Renal cortical epithelial cell (primary cell): ENCODE measurements around the gene ADAM12. TPM values are rescaled to one million over a fixed set of nuclear protein-coding genes. Genes with fewer than 3 reads are reported as not detected.
A peak's percentile ranks its signal among the peaks of the same experiment; 100 is the strongest.

Source experiments
- DNase-seq: peaks from one replicate; pipeline ENCODE4 v3.0.0-alpha.2; 2011; ENCODE audit warnings: low read depth
- total RNA-seq: library from RNA; depleted of rRNA; stranded (reverse); fragments of >200 nt; gene quantifications from 2 replicates; pipeline ENCODE4 v1.2.3, GENCODE V29; 2014

ADAM12 gene
- total RNA-seq, 1 donor from 2014 or later: 19.4 TPM

- no peak for DNase-seq
Measured at GRCh38 chr10:126083009-126083408, 305.3 kb downstream of the ADAM12 start.

DNA sequence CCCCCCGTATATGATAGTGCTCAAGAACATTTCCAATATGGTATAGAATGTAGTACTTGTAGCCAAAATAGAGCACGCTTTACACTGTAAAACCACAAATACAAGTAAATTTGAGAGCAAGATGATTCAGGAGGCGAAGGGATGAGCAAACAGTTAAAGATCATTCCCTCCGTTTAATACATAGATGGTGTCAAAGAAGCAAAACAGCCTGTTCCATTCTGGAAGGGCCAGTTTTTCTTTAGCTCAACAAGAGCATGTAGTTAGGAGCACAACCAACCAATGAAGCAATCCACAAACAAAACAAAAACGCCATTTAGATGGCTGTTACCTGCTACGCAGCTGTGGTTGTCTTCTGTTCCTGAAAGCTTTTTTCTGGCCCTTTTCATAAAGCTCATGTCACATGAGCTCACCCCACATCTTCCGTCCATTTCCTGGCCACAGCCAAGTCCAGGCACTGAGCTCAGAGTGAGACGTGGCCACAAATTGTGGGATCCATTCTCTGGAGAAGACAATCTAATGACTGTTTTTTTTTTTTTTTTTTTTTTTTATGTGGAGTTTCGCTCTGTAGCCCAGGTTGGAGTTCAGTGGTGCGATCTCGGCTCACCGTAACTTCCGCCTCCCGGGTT lies 306.3 kb downstream of the ADAM12 start:
- DNase-seq: no peak

- peak; percentile 71 for DNase-seq
Measured at GRCh38 chr10:126080879-126081411, 307.3 kb downstream of the ADAM12 start.

- no peak for DNase-seq
Measured at GRCh38 chr10:126080291-126080825, 307.9 kb downstream of the ADAM12 start.

DNA sequence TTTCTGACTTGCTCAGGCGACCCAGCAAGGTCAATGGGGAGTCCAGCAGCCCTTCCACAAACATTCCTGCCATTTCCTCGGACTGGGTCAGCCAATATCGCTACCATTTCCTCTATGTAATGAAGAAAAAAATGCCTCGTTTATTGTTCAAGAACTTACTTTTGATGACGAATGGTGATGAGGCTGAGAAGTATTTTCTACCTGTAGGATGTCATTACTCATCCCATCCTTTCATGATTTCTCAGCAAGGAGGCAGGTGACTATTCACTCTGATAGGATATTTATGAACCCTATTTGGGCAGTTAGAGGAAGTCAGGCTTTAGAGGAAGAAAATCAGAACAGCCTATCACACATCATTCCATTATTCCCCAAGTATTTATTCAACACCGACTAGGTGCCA lies 313.3 kb downstream of the ADAM12 start:
- DNase-seq: no peak

- DNase-seq: no peak
Measured at GRCh38 chr10:126074291-126074690, 314.0 kb downstream of the ADAM12 start.

DNA sequence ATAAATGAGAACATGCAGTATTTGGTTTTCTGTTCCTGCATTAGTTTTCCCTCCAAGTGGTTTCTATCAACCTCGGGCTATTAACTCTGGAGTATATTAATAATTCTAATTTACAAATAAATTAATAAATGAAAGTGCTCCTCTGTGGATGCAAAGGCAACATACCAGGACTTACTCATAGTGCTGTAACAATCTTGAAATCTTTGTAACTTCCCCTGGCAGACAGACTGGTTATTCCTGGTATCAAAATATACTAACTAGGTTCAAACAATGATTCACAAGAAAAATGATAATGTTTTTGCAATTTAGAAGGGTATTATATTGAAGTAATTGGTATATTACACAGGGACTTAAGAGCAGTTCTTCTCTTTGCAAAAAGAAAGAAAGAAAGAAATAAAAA lies 314.7 kb downstream of the ADAM12 start:
- no peak for DNase-seq

DNA sequence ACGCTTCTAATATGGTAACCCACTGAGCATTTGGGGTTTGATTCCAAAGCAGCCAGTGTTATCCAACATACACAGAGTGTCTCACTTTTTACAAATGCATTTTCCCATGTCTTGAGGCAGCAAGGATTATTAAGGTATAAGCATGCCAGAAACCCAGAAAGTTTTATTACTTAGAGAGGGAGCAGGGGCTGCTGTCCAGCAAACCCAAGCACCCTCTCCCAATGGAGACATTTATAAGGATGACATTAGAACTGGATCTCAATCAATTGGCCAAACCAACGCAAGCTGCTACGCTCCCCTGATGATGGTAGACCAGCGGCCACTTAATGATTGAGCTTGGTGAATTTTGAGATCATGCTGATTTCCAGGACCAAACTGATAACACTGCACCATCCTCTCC lies 315.7 kb downstream of the ADAM12 start:
- no peak for DNase-seq

DNA sequence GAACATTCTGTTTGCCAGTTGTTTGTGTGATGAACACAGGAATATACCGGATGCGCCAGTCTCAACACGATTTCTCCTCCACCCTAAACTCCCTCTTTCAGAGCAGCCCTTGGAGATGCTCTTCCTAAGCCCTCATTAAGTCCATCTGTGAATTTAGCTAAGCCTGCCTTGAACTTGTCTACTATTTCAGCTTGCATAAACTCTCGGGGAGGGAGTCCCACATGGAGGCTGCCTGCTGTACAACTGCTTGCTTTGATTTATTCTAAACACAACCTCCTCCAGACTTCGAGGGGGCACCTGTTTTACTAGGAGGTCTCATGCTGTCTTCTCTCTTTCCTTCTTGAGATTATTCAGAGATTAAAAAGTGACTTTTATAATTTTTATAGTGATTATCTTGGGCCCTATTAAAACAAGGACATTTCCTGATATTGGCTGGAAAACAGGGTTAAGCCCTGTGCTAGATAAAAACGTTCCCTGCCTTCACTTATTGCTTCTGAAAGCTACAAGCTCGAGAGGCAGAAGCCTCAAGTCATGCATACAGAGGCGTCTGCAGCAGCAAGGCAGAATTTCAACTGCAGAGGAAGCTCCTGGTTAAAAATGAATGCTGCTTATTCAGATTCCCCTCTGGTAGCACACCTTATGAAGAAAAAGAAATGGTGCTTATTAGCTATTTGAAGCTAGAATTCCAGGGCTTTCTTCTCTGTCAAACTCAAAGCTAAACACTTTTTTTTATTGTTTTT lies 317.6 kb downstream of the ADAM12 start:
- DNase-seq: no peak

DNA sequence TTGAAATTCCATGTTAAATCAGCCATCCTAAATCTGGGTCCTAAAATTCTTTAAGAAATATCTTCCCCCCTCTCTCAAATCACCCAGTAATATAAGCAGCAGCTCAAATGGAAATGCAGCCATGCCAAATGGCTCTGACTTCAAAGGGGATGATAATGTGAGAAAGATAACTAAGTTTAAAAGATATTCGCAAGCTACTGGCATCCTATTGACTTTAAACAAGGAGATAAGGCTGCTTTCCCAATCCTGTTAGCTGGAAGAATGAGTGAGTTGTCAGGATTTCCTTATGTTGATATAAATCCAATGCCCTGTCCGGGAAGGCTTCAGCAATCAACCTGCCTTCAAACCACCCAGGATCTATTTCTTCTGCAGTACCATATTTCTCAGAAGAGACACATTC lies 320.0 kb downstream of the ADAM12 start:
- DNase-seq: no peak

DNA sequence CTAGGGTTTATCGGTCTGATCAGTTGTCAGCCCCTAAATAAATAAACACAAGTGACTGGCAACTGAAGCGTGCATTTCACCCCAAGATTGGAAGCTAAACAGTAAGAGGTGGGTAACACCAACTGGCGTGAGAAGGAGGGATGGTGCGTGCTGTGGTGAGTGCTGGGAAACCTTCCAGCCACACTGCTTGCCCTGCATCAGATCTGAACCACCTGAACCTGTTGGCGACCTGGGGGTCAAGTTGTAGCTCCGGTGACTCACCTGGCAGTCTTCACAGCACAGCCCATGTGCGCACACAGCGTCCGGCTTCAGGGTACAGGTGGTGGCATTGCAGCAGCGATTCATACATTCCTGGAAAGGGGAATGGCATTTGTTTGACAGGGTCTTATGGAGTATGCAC lies 321.8 kb downstream of the ADAM12 start:
- DNase-seq: peak; percentile 31

GRCh38 chr10:126065751-126066377 lies 322.4 kb downstream of the ADAM12 start:
- peak; percentile 50 for DNase-seq

- DNase-seq: no peak
Measured at GRCh38 chr10:126064512-126064911, 323.8 kb downstream of the ADAM12 start.

GRCh38 chr10:126063353-126063791 lies 324.9 kb downstream of the ADAM12 start:
- DNase-seq: peak; percentile 94

- DNase-seq: peak; percentile 98
Measured at GRCh38 chr10:126062131-126063032, 325.9 kb downstream of the ADAM12 start.

DNA sequence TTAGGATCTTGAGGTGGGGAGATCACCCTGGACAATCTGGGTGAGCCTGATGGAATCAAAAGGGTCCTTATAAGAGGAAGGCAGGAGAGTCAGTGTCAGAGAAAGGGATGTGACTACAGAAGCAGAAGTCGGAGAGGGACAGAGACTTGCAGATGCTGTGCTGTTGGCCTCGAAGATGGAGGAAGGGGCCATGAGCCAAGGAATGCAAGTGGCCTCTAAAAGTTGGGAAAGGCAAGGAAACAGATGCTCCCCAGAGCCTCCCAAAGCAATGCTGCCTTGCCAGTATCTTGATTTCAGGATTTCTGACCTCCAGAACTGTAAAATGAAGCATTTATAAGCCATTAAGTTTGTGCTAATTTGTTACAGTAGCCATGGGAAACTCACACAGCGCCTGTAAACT lies 326.8 kb downstream of the ADAM12 start:
- DNase-seq: no peak

GRCh38 chr10:126060261-126060931 lies 327.9 kb downstream of the ADAM12 start:
- peak; percentile 40 for DNase-seq

- DNase-seq: peak; percentile 84
Measured at GRCh38 chr10:126059076-126059826, 329.0 kb downstream of the ADAM12 start.

DNA sequence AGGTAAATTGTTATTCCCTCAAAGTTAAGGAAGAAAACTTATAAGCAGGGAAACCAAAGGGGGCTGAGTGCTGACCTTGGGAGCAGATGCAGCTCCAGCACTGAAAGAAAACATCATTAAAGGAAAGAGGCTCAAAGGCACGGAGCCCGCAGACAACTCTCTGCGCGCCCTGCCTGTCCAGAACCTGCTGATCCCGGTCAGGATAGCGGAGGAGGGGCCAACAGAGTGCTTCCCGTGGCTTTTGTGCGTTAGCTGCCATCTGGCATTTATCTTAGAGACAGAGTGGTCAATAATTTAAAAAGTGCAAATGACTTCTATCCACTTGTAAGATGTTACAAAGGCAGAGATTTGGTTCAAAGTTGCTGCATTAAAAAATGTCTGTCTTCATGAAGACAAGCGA lies 329.8 kb downstream of the ADAM12 start:
- DNase-seq: no peak

DNA sequence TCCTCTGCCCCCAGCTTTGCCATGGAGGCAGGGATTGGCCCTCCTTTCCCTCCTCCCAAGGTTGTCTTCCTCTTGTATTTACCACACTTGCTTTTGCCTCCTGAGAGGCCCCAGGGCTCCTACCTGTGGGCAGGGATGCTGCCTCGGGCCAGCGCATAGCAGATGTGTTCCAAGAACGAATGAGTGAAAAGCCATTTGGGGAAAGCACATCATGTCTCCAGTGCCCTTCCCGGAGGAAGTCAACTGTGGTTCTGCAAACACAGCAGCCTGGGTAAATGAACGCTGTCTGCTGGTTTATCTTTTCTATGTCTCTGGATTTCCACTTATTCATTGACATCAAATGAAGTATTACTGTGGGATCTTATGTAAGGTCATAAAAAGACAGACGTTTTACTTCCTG lies 330.2 kb downstream of the ADAM12 start:
- DNase-seq: peak; percentile 22
